ENCODE measurements around the gene SRPK2.

SRPK2 gene

GRCh38 chr7:105133358-105133757 is 255.4 kb downstream of the SRPK2 start:
- Histone ChIP-seq H3K27me3 (ENCODE audit: control insufficient read depth in 3 of 3, insufficient read depth in 3 of 3, low read depth in 1 of 3, low read length in 3 of 3) (no peaks in the 10 kb centered on the region), H4K8ac (ENCODE audit: low read depth, low read length) (no peak overlapping the region), H2BK12ac (ENCODE audit: low read length) (no peak overlapping the region), H3K4me1 (ENCODE audit: control insufficient read depth in 2 of 2, insufficient read depth in 1 of 2, low read depth in 1 of 2, low read length in 2 of 2) (peaks cover 4 to 11% of the 10 kb centered on the region in 2 donors), H4K91ac (ENCODE audit: low read depth, low read length, poor library complexity) (no peak overlapping the region), H2BK15ac (ENCODE audit: low read length) (no peak overlapping the region), H2AFZ (ENCODE audit: low read length) (no peak overlapping the region), H3K4ac (ENCODE audit: low read length) (no peak overlapping the region), H3K9me3 (replicated peaks in 1 of 2; ENCODE audit: control insufficient read depth in 2 of 2, insufficient read depth in 1 of 2, low read depth in 1 of 2, low read length in 2 of 2) (no peaks in the 10 kb centered on the region), H3K14ac (ENCODE audit: low read length) (no peak overlapping the region), H3K18ac (ENCODE audit: low read length) (no peak overlapping the region), H2AK5ac (ENCODE audit: low read depth, low read length) (no peak overlapping the region), H2BK5ac (ENCODE audit: low read length) (no peak overlapping the region), H3K79me1 (ENCODE audit: low read depth, low read length) (no peaks in the 10 kb centered on the region), H3K23ac (ENCODE audit: low read depth, low read length, poor library complexity) (no peak overlapping the region), H3K4me3 (ENCODE audit: low read length in 2 of 2) (no peak overlapping the region), H3K4me2 (ENCODE audit: insufficient read depth, low read length, poor library complexity, severe bottlenecking) (no peak overlapping the region), H3K27ac (replicated peaks; ENCODE audit: low read length) (no peak overlapping the region), H3K9ac (ENCODE audit: low read depth, low read length, poor library complexity) (no peak overlapping the region), H3K36me3 (replicated peaks in 1 of 2; ENCODE audit: control insufficient read depth in 2 of 2, insufficient read depth in 2 of 2, low read length in 2 of 2) (peaks cover 9 to 64% of the 10 kb centered on the region in 2 donors), H2BK120ac (ENCODE audit: low read depth, low read length) (no peak overlapping the region)
- no peak for DNase-seq (ENCODE audit: low spot score)
- no CpG with 5 or more reads among the region's 7 CpGs for WGBS, 2 donors (ENCODE audit: extremely low coverage in 2 of 2, insufficient read length in 2 of 2, insufficient replicate concordance in 1 of 2)

GRCh38 chr7:105132835-105133234 is 255.9 kb downstream of the SRPK2 start:
- Histone ChIP-seq H3K4me1 (ENCODE audit: control insufficient read depth in 2 of 2, insufficient read depth in 1 of 2, low read depth in 1 of 2, low read length in 2 of 2) (peaks cover 8 to 11% of the 10 kb centered on the region in 2 donors), H4K8ac (ENCODE audit: low read depth, low read length) (no peak overlapping the region), H3K27me3 (ENCODE audit: control insufficient read depth in 3 of 3, insufficient read depth in 3 of 3, low read depth in 1 of 3, low read length in 3 of 3) (no peaks in the 10 kb centered on the region), H3K23ac (ENCODE audit: low read depth, low read length, poor library complexity) (no peak overlapping the region), H3K9me3 (replicated peaks in 1 of 2; ENCODE audit: control insufficient read depth in 2 of 2, insufficient read depth in 1 of 2, low read depth in 1 of 2, low read length in 2 of 2) (no peaks in the 10 kb centered on the region), H2BK5ac (ENCODE audit: low read length) (no peak overlapping the region), H2AK5ac (ENCODE audit: low read depth, low read length) (no peak overlapping the region), H3K36me3 (replicated peaks in 1 of 2; ENCODE audit: control insufficient read depth in 2 of 2, insufficient read depth in 2 of 2, low read length in 2 of 2) (peaks cover 9 to 59% of the 10 kb centered on the region in 2 donors), H3K14ac (ENCODE audit: low read length) (no peak overlapping the region), H3K27ac (replicated peaks; ENCODE audit: low read length) (no peak overlapping the region), H3K4me2 (ENCODE audit: insufficient read depth, low read length, poor library complexity, severe bottlenecking) (no peak overlapping the region), H2AFZ (ENCODE audit: low read length) (no peak overlapping the region), H3K9ac (ENCODE audit: low read depth, low read length, poor library complexity) (no peak overlapping the region), H2BK12ac (ENCODE audit: low read length) (no peak overlapping the region), H4K91ac (ENCODE audit: low read depth, low read length, poor library complexity) (no peak overlapping the region), H2BK15ac (ENCODE audit: low read length) (no peak overlapping the region), H3K4ac (ENCODE audit: low read length) (no peak overlapping the region), H3K18ac (ENCODE audit: low read length) (no peak overlapping the region), H3K4me3 (ENCODE audit: low read length in 2 of 2) (no peak overlapping the region), H3K79me1 (ENCODE audit: low read depth, low read length) (no peaks in the 10 kb centered on the region), H2BK120ac (ENCODE audit: low read depth, low read length) (no peak overlapping the region)
- no CpG with 5 or more reads among the region's 10 CpGs for WGBS, 2 donors (ENCODE audit: extremely low coverage in 2 of 2, insufficient read length in 2 of 2, insufficient replicate concordance in 1 of 2)
- no peak for DNase-seq (ENCODE audit: low spot score)

GRCh38 chr7:105132335-105132734 is 256.4 kb downstream of the SRPK2 start:
- Histone ChIP-seq H3K4me3 (ENCODE audit: low read length in 2 of 2) (no peak overlapping the region), H3K9ac (ENCODE audit: low read depth, low read length, poor library complexity) (no peak overlapping the region), H3K4me1 (ENCODE audit: control insufficient read depth in 2 of 2, insufficient read depth in 1 of 2, low read depth in 1 of 2, low read length in 2 of 2) (peaks cover 9 to 11% of the 10 kb centered on the region in 2 donors), H3K4me2 (ENCODE audit: insufficient read depth, low read length, poor library complexity, severe bottlenecking) (no peak overlapping the region), H2BK15ac (ENCODE audit: low read length) (no peak overlapping the region), H3K27me3 (ENCODE audit: control insufficient read depth in 3 of 3, insufficient read depth in 3 of 3, low read depth in 1 of 3, low read length in 3 of 3) (no peaks in the 10 kb centered on the region), H3K14ac (ENCODE audit: low read length) (no peak overlapping the region), H2BK5ac (ENCODE audit: low read length) (no peak overlapping the region), H2BK12ac (ENCODE audit: low read length) (no peak overlapping the region), H3K36me3 (replicated peaks in 1 of 2; ENCODE audit: control insufficient read depth in 2 of 2, insufficient read depth in 2 of 2, low read length in 2 of 2) (peaks cover 9 to 54% of the 10 kb centered on the region in 2 donors), H4K8ac (ENCODE audit: low read depth, low read length) (no peak overlapping the region), H3K23ac (ENCODE audit: low read depth, low read length, poor library complexity) (no peak overlapping the region), H4K91ac (ENCODE audit: low read depth, low read length, poor library complexity) (no peak overlapping the region), H3K4ac (ENCODE audit: low read length) (no peak overlapping the region), H2BK120ac (ENCODE audit: low read depth, low read length) (no peak overlapping the region), H3K79me1 (ENCODE audit: low read depth, low read length) (no peaks in the 10 kb centered on the region), H2AK5ac (ENCODE audit: low read depth, low read length) (no peak overlapping the region), H3K9me3 (replicated peaks in 1 of 2; ENCODE audit: control insufficient read depth in 2 of 2, insufficient read depth in 1 of 2, low read depth in 1 of 2, low read length in 2 of 2) (no peaks in the 10 kb centered on the region), H2AFZ (ENCODE audit: low read length) (no peak overlapping the region), H3K27ac (replicated peaks; ENCODE audit: low read length) (no peak overlapping the region), H3K18ac (ENCODE audit: low read length) (no peak overlapping the region)
- no CpG with 5 or more reads among the region's 5 CpGs for WGBS, 2 donors (ENCODE audit: extremely low coverage in 2 of 2, insufficient read length in 2 of 2, insufficient replicate concordance in 1 of 2)
- no peak for DNase-seq (ENCODE audit: low spot score)

GRCh38 chr7:105131890-105132289 is 256.8 kb downstream of the SRPK2 start:
- no CpG with 5 or more reads among the region's 7 CpGs for WGBS, 2 donors (ENCODE audit: extremely low coverage in 2 of 2, insufficient read length in 2 of 2, insufficient replicate concordance in 1 of 2)
- H3K18ac ChIP-seq (ENCODE audit: low read length) = no peak overlapping the region
- no peaks in the 10 kb centered on the region for H3K79me1 ChIP-seq (ENCODE audit: low read depth, low read length)
- H3K36me3 ChIP-seq (replicated peaks in 1 of 2; ENCODE audit: control insufficient read depth in 2 of 2, insufficient read depth in 2 of 2, low read length in 2 of 2) = peaks cover 9 to 49% of the 10 kb centered on the region in 2 donors
- H4K8ac ChIP-seq (ENCODE audit: low read depth, low read length) = no peak overlapping the region
- H2BK12ac ChIP-seq (ENCODE audit: low read length) = no peak overlapping the region
- no peak overlapping the region for H3K4me2 ChIP-seq (ENCODE audit: insufficient read depth, low read length, poor library complexity, severe bottlenecking)
- no peak overlapping the region for H3K14ac ChIP-seq (ENCODE audit: low read length)
- no peak overlapping the region for H3K27ac ChIP-seq (replicated peaks; ENCODE audit: low read length)
- no peak overlapping the region for H2AK5ac ChIP-seq (ENCODE audit: low read depth, low read length)
- no peak overlapping the region for H4K91ac ChIP-seq (ENCODE audit: low read depth, low read length, poor library complexity)
- DNase-seq (ENCODE audit: low spot score) = no peak
- no peak overlapping the region for H3K9ac ChIP-seq (ENCODE audit: low read depth, low read length, poor library complexity)
- no peaks in the 10 kb centered on the region for H3K27me3 ChIP-seq (ENCODE audit: control insufficient read depth in 3 of 3, insufficient read depth in 3 of 3, low read depth in 1 of 3, low read length in 3 of 3)
- H2BK15ac ChIP-seq (ENCODE audit: low read length) = no peak overlapping the region
- peaks cover 9 to 11% of the 10 kb centered on the region in 2 donors for H3K4me1 ChIP-seq (ENCODE audit: control insufficient read depth in 2 of 2, insufficient read depth in 1 of 2, low read depth in 1 of 2, low read length in 2 of 2)
- no peak overlapping the region for H3K4ac ChIP-seq (ENCODE audit: low read length)
- no peak overlapping the region for H3K23ac ChIP-seq (ENCODE audit: low read depth, low read length, poor library complexity)
- no peak overlapping the region for H2BK120ac ChIP-seq (ENCODE audit: low read depth, low read length)
- no peak overlapping the region for H2AFZ ChIP-seq (ENCODE audit: low read length)
- H2BK5ac ChIP-seq (ENCODE audit: low read length) = no peak overlapping the region
- no peaks in the 10 kb centered on the region for H3K9me3 ChIP-seq (replicated peaks in 1 of 2; ENCODE audit: control insufficient read depth in 2 of 2, insufficient read depth in 1 of 2, low read depth in 1 of 2, low read length in 2 of 2)
- no peak overlapping the region for H3K4me3 ChIP-seq (ENCODE audit: low read length in 2 of 2)

Measured in neuronal stem cell (in vitro differentiated cells).